K562 (cell line): ENCODE measurements around the gene NFILZ. TPM values are rescaled to one million over a fixed set of nuclear protein-coding genes. Genes with fewer than 3 reads are reported as not detected.

ENCODE experiments used
- ATAC-seq: fragments of 200-7000 bp; cut with Tn5 transposase; 3 replicates; pipeline ENCODE4 v1.9.1; 2020; ENCODE audit warnings: moderate library complexity
- BruUV-seq: library from RNA; stranded (reverse); fragments of 400-500 nt; replicated peaks from 2 replicates; lab custom pipeline; 2021; lab: Mats Ljungman, UMichigan
- CTCF ChIA-PET: fragments of 300-600 bp; formaldehyde crosslinking; extraction: SDS; loops from one replicate; lab custom pipeline; 2021; ENCODE audit warnings: low intra/inter-chr PET ratio; lab: Yijun Ruan, JAX
- POLR2A ChIA-PET: fragments of 300-600, 350-650 bp; sonication (Branson Sonifier 250); formaldehyde crosslinking; extraction: SDS; loops from one replicate; lab custom pipeline; 2021; ENCODE audit warnings: antibody characterized with exemption, inconsistent platforms; lab: Yijun Ruan, JAX
- DNase-seq, 4 experiments: peaks; one replicate each; pipeline versions ENCODE4 v3.0.0 to v3.0.0-alpha.2; 2011 to 2018; ENCODE audit warnings: low spot score in 3 of 4, mixed read lengths in 3 of 4; ENCODE audit errors: extremely low read depth in 1 of 4
- FAIRE-seq: peaks from 2 replicates; lab custom pipeline; 2011; peaks lifted over from hg19 to GRCh38; lab: Jason Lieb, UNC
- H2AFZ ChIP-seq: 2 replicates; pipeline ENCODE4 v1.6.0; 2011; ENCODE audit warnings: low read depth, low read length, control low read depth, inconsistent platforms
- H3K27ac ChIP-seq: fragments of 200-600 bp; 3 replicates; pipeline ENCODE4 v1.8.0; 2011; ENCODE audit warnings: low read depth, mild to moderate bottlenecking, control low read depth, inconsistent platforms, low read length, moderate library complexity, mixed read lengths; ENCODE audit errors: extremely low read depth
- H3K27me3 ChIP-seq, 2 experiments: fragments of 300-600 bp in 1 of 2; 2 replicates in 1 of 2; 3 replicates in 1 of 2; pipeline versions ENCODE4 v1.6.0 to v1.8.0; 2011; ENCODE audit warnings: inconsistent platforms in 2 of 2, low read length in 2 of 2, mild to moderate bottlenecking in 1 of 2, mixed read lengths in 1 of 2, moderate library complexity in 1 of 2; ENCODE audit not compliant: control insufficient read depth in 2 of 2, insufficient read depth in 2 of 2
- H3K36me3 ChIP-seq: fragments of 300-600 bp; 3 replicates; pipeline ENCODE4 v1.8.0; 2011; ENCODE audit warnings: mild to moderate bottlenecking, low read length, inconsistent platforms; ENCODE audit not compliant: control insufficient read depth, insufficient read depth
- H3K4me1 ChIP-seq, 2 experiments: fragments of 200-600 bp in 1 of 2; replicated peaks in 1 of 2; 2 replicates in 1 of 2; 3 replicates in 1 of 2; pipeline versions ENCODE4 v1.5.1 to v1.8.0; 2011; ENCODE audit warnings: inconsistent platforms in 2 of 2, low read length in 2 of 2, mild to moderate bottlenecking in 1 of 2, mixed read lengths in 1 of 2, moderate library complexity in 1 of 2; ENCODE audit not compliant: control insufficient read depth in 2 of 2, insufficient read depth in 2 of 2
- H3K4me2 ChIP-seq: 2 replicates; pipeline ENCODE4 v1.6.1; 2011; ENCODE audit warnings: low read length, control low read depth, inconsistent platforms, mixed read lengths; ENCODE audit not compliant: insufficient read depth
- H3K4me3 ChIP-seq: fragments of 200-600 bp; sonication (generic), shearing (Covaris generic); 2 replicates; pipeline ENCODE4 v1.5.1; 2016; ENCODE audit warnings: control low read depth, inconsistent platforms
- H3K79me2 ChIP-seq: fragments of 200-600 bp; 3 replicates; pipeline ENCODE4 v1.8.0; 2011; ENCODE audit warnings: low read length, inconsistent platforms; ENCODE audit not compliant: control insufficient read depth, insufficient read depth
- H3K9ac ChIP-seq, 2 experiments: 2 replicates each; pipeline versions ENCODE4 v1.6.0 to v1.6.1; 2011; ENCODE audit warnings: low read depth in 2 of 2, low read length in 2 of 2, control low read depth in 1 of 2, inconsistent platforms in 1 of 2, mild to moderate bottlenecking in 1 of 2, mixed read lengths in 1 of 2; ENCODE audit not compliant: insufficient read depth in 1 of 2
- H3K9me1 ChIP-seq: one replicate; pipeline ENCODE4 v1.6.0; 2011; ENCODE audit warnings: inconsistent platforms, mild to moderate bottlenecking, low read length, moderate library complexity; ENCODE audit not compliant: control insufficient read depth, insufficient read depth
- H3K9me3 ChIP-seq: replicated peaks from 2 replicates; pipeline ENCODE4 v1.5.1; 2011; ENCODE audit warnings: low read depth, low read length, inconsistent platforms; ENCODE audit not compliant: control insufficient read depth, insufficient read depth
- H4K20me1 ChIP-seq: replicated peaks from 2 replicates; pipeline ENCODE4 v1.6.1; 2011; ENCODE audit warnings: low read length, inconsistent platforms, mixed read lengths; ENCODE audit not compliant: control insufficient read depth, insufficient read depth
- ADNP ChIP-seq: fragments of 200-800 bp; sonication (Bioruptor generic); IDR thresholded peaks from 2 replicates; pipeline ENCODE4 v1.6.1; 2016; ENCODE audit warnings: missing genetic modification characterization, missing compliant biosample characterization
- BCOR ChIP-seq: fragments of 450-650 bp; IDR thresholded peaks from 2 replicates; pipeline ENCODE4 v1.6.1; 2016
- E4F1 ChIP-seq: fragments of 250-450 bp; sonication (Bioruptor Pico); IDR thresholded peaks from 2 replicates; pipeline ENCODE4 v1.5.0; 2021; ENCODE audit warnings: mild to moderate bottlenecking, borderline replicate concordance
- KDM1A ChIP-seq, 2 experiments: fragments of 450-650 bp; IDR thresholded peaks; 2 replicates each; pipeline ENCODE4 v1.6.1; 2016; ENCODE audit warnings: mild to moderate bottlenecking in 2 of 2
- RBM25 ChIP-seq: fragments of 200-400 bp; formaldehyde crosslinking; IDR thresholded peaks from 2 replicates; pipeline ENCODE4 v1.6.1; 2018; ENCODE audit warnings: low read length, low read depth, moderate library complexity; ENCODE audit not compliant: severe bottlenecking
- SRSF9 ChIP-seq: fragments of 200-400 bp; formaldehyde crosslinking; IDR thresholded peaks from 2 replicates; pipeline ENCODE4 v1.6.1; 2017; ENCODE audit warnings: low read depth, low read length, borderline replicate concordance
- ZNF217 ChIP-seq: sonication (generic); formaldehyde crosslinking; IDR thresholded peaks from 2 replicates; pipeline ENCODE4 v1.8.0; 2022; ENCODE audit warnings: mild to moderate bottlenecking, missing genetic modification reagents
- WGBS: fragments of 100-300 bp; shearing (Covaris generic); methylation state at CpG from one replicate; pipeline ENCODE4 v1.1.6; 2016; ENCODE audit warnings: low coverage, mixed read lengths; ENCODE audit not compliant: insufficient coverage; ENCODE audit errors: missing lambda C conversion rate; 5-methylcytosine and 5-hydroxymethylcytosine counted together
- in situ Hi-C: fragments of 300-500 bp; cut with MboI; formaldehyde crosslinking; loops from 4 replicates; pipeline ENCODE4 v1.15.0; 2018; ENCODE audit warnings: inconsistent platforms, mixed read lengths
- intact Hi-C: fragments of 100-400 bp; cut with micrococcal nuclease; formaldehyde crosslinking; loops from 2 replicates; pipeline ENCODE4 v1.14.2; 2022
- polyA plus RNA-seq, 8 experiments: library from polyadenylated mRNA; depleted of rRNA in 4 of 8; stranded (reverse) in 5 of 8; unstranded in 3 of 8; fragments of >200 nt; fragmentation: Nextera tagmentation in 2 of 8; fragmentation: Illumina TruSeq in 1 of 8; extraction: Ambion mirVana in 2 of 8; extraction: Trizol in 1 of 8; gene quantifications; 2 replicates each; pipeline versions ENCODE4 v1.2.1 to v1.2.3, GENCODE V29; 2011 to 2014; ENCODE audit warnings: inconsistent platforms in 1 of 8, missing spikeins in 1 of 8
- total RNA-seq, 7 experiments: library from RNA; depleted of rRNA in 6 of 7; stranded (reverse); fragments of >200 nt in 6 of 7; fragmentation: Illumina TruSeq in 2 of 7; extraction: Trizol in 2 of 7; gene quantifications; 2 replicates each; pipeline versions ENCODE4 v1.2.1 to v1.2.3, GENCODE V29; 2011 to 2021; ENCODE audit warnings: low replicate concordance in 1 of 7

The NFILZ gene
- total and polyA plus RNA-seq, 9 of the 15 experiments (the other 6 are each of a cell fraction or from before 2014, with no cell fraction given), result not detected

GRCh38 chr19:8617984-8618383 is 12.4 kb upstream of the NFILZ start:
- no peaks in the 10 kb centered on the region for H3K9me1 ChIP-seq
- no peak overlapping the region for H3K4me3 ChIP-seq
- ChIA-PET POLR2A (interaction anchor here (0.6 kb wide), 1 partner anchor 570 kb away, joined by 3 read pairs; no protein-coding TSS in a partner anchor), CTCF (no interaction called here)
- peaks cover 11 to 24% of the 10 kb centered on the region in 2 experiments; a peak in 3 of 5 replicates for H3K27me3 ChIP-seq
- H3K4me1 ChIP-seq, result no peaks in the 10 kb centered on the region; a peak in 1 of 5 replicates
- DNase-seq (no peak), FAIRE-seq (no peak), ATAC-seq (no peak)
- in situ Hi-C loops, result loop anchor here (10.0 kb wide), 1 partner anchor 77 kb away; the partner anchor contains the start of gene ACTL9
- BruUV-seq, result no TSS peak
- no peaks in the 10 kb centered on the region for H4K20me1 ChIP-seq
- H3K9me3 ChIP-seq, result no peaks in the 10 kb centered on the region
- no peak overlapping the region for H3K4me2 ChIP-seq
- 0% methylated on average over 4 of the region's 4 CpGs for WGBS
- no peaks in the 10 kb centered on the region for H3K36me3 ChIP-seq
- H3K9ac ChIP-seq, result no peak overlapping the region
- H2AFZ ChIP-seq, result no peak overlapping the region
- intact Hi-C loops, result loop anchor here (10.0 kb wide), 1 partner anchor 77 kb away; the partner anchor contains the start of gene ACTL9
- no peak overlapping the region for H3K27ac ChIP-seq
- H3K79me2 ChIP-seq, result no peaks in the 10 kb centered on the region
- TF ChIP-seq KDM1A (IDR thresholded peaks at IDR 0.05), result peak; percentile 34 to 61; a peak in 1 of 4 replicates
- TF ChIP-seq ADNP (tag), result 0 out of 2 replicates have a peak, but pooled peaks have one; percentile 26
- TF ChIP-seq E4F1, result no peak
- TF ChIP-seq BCOR, result peak; percentile 84
- TF ChIP-seq RBM25, result peak; percentile 84
- TF ChIP-seq SRSF9, result no peak
- TF ChIP-seq ZNF217 (CRISPR knock-in tag), result no peak
- TF ChIP-seq, all 486 proteins: peak for 4
